Heart left ventricle (tissue), 13 donors: Measurements from ENCODE around the gene ELANE.

Source experiments
- CTCF ChIP-seq, 12 donors: fragments of 200-600 bp; sonication (generic) in 4 of 12; IDR thresholded peaks; one replicate each; pipeline versions ENCODE4 v1.5.0 to v1.8.0; 2018 to 2022; ENCODE audit warnings: antibody characterized with exemption in 12 of 12, mild to moderate bottlenecking in 5 of 12
- POLR2A ChIP-seq, 2 donors: fragments of 450-650 bp; IDR thresholded peaks; one replicate each; pipeline ENCODE4 v1.6.1; 2017; ENCODE audit warnings: antibody characterized with exemption in 2 of 2, mild to moderate bottlenecking in 2 of 2, moderate library complexity in 2 of 2
- donor health status: ischemic (EF 13 %, LVEDD 7.1; RV severe dilation, severe dysfunction).
- donor health status: DM: no; HTN: yes; CAD: no.
- donor health status: DM: no; HTN: no; CAD: no.
- donor health status: ischemic (EF 25% LVEDD 6.9; RV normal size, moderate dysfunction).
- donor health status: ischemic (EF 25% LVEDD 5.7; RV mildly dilated, moderate dysfunction).
- donor health status: ischemic (EF 35%, LVEDD 5.7; RV mildly dilated, moderate dysfunction).
- donor health status: nonischemic (EF 11% LVEDD 7.7; RV severe dilation, severe dysfunction).
- donor health status: DM: yes; HTN: yes; CAD: no.
- donor health status: PGD.
- donor health status: ischemic (EF 29% LVEDD 5.4; RV normal size, mild dysfunction).
- donor health status: nonischemic (EF 23%, LVEDD 6.1; RV moderate dilation, normal function).

DNA sequence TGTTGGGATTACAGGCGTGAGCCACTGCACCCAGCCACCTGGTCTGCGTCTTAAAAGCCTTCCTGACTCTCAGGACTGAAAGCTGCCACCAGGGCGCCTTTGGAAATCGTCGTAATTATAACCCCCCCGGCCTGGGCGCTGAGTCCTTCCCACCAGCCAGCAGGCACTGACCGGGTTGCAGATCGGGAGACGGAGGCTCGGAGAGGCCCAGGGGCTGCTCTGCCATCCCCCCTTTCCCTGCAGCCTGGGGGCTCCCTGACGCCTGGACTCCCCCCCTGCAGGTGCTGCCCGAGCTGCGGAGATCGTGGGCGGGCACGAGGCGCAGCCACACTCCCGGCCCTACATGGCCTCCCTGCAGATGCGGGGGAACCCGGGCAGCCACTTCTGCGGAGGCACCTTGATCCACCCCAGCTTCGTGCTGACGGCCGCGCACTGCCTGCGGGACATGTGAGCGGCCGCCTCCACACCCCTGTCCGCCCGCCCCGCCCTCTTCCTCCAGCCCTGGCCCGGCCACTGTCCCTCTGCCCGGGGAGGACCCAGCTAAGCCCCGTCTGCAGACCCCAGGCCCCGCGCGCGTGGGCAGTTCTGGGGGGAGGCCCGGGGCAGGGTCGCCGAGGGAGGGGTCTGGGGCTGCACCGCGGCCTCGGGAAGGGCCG lies 8.8 kb upstream of the ELANE start:
- TF ChIP-seq CTCF (IDR thresholded peaks at IDR 0.05), result no peak
- TF ChIP-seq POLR2A (IDR thresholded peaks at IDR 0.05), result no peak
